ENCODE results near the gene XYLT1.

DNA sequence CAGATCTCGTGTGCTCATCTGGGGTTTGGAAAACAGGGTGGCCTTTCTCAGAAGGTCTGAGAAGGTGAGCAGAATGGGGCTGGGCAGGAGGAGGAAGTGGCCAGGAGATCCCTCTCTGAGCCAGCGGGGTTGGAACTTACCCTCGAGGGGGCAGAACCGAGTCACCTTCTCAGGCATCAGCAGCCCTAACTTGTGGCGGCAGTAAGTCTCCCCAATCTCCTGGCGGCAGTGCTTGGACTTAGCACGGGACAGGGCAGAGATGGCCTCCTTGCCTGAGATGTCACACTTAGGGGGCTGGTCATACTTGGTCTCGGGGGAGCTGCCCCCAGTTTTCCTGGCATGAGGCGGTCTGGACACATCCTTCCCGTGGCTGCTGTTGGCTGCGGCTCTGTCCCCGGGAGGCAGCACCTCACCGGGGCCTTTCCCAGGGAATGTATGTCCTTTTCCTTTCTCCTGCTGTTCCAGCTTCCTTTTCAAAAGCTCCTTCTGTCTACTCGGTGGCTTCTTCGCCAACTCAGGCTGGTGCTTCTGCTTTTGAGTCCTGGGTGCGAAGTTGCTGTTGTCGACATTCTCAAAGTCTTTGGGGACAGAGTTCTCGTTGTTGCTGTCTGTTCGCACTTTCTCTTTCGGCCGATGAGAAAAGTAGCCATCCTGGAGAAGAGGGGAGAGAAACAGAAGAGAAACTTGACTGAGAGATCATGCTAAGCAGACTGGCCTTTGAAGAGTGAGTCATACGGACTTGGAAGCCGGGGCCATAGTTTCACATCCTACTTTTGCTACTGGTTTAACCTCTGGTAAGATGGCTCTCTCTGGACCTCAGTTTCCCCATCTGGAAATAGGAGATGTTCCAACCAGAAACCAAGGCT lies 211.7 kb downstream of the XYLT1 start:
- TF ChIP-seq, protein P1, sequence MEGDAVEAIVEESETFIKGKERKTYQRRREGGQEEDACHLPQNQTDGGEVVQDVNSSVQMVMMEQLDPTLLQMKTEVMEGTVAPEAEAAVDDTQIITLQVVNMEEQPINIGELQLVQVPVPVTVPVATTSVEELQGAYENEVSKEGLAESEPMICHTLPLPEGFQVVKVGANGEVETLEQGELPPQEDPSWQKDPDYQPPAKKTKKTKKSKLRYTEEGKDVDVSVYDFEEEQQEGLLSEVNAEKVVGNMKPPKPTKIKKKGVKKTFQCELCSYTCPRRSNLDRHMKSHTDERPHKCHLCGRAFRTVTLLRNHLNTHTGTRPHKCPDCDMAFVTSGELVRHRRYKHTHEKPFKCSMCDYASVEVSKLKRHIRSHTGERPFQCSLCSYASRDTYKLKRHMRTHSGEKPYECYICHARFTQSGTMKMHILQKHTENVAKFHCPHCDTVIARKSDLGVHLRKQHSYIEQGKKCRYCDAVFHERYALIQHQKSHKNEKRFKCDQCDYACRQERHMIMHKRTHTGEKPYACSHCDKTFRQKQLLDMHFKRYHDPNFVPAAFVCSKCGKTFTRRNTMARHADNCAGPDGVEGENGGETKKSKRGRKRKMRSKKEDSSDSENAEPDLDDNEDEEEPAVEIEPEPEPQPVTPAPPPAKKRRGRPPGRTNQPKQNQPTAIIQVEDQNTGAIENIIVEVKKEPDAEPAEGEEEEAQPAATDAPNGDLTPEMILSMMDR (conservative IDR thresholded peaks at IDR 0.05; ENCODE audit: low read depth, low read length) = no peak
- TF ChIP-seq EZH2phosphoT487 (IDR thresholded peaks at IDR 0.05; ENCODE audit: borderline replicate concordance, low read length) = no peak
